Head of caudate nucleus (tissue), 42 donors: ENCODE data around the gene GALNT7.
"Not testable (repeated sequence)": the region's sequence is repeated elsewhere in the genome, so short reads cannot be mapped to it uniquely, and the experiment has no call there.

Experiments used
- DNase-seq, 42 donors: peaks; one replicate each; pipeline versions ENCODE4 v3.0.0 to v3.0.0-alpha.2; 2020 to 2021; ENCODE audit warnings: mixed read lengths in 7 of 42
- intact Hi-C: fragments of 100-400 bp; cut with DNase I; formaldehyde crosslinking; loops from one replicate; pipeline ENCODE4 v1.15.0; 2022

The GALNT7 gene

GRCh38 chr4:173168396-173169177 lies at the start of gene GALNT7:
Gene GALNT7 (plus strand): TSS chr4:173168811. CDS start chr4:173168836, 25 bp downstream.
- peak; percentile 13 to 88 (median 72) for DNase-seq
- intact Hi-C loops: no loop called here

GRCh38 chr4:173118819-173119218 lies 49.8 kb upstream of the GALNT7 start:
- DNase-seq, intact Hi-C loops: not testable (repeated sequence)

GRCh38 chr4:173119818-173120217 lies 48.8 kb upstream of the GALNT7 start:
- DNase-seq: no peak
- intact Hi-C loops: no loop called here

GRCh38 chr4:173121076-173121561 lies 47.5 kb upstream of the GALNT7 start:
- intact Hi-C loops: no loop called here
- DNase-seq: peak in 1 of 42 donors; percentile 7

- intact Hi-C loops: no loop called here
- DNase-seq: no peak
These were observed 44.3 kb upstream of the GALNT7 start for GRCh38 chr4:173124209-173124865.

- no peak for DNase-seq
- intact Hi-C loops: no loop called here
These were observed 43.3 kb upstream of the GALNT7 start for GRCh38 chr4:173125216-173125812.

GRCh38 chr4:173128199-173128890 lies 40.3 kb upstream of the GALNT7 start:
- no peak for DNase-seq
- intact Hi-C loops: no loop called here

GRCh38 chr4:173130687-173131086 lies 37.9 kb upstream of the GALNT7 start:
- DNase-seq: no peak
- intact Hi-C loops: no loop called here

GRCh38 chr4:173134426-173134825 lies 34.2 kb upstream of the GALNT7 start:
- DNase-seq: peak in 9 of 42 donors; percentile 10 to 62 (median 42)
- intact Hi-C loops: no loop called here

GRCh38 chr4:173135241-173135847 lies 33.3 kb upstream of the GALNT7 start:
- intact Hi-C loops: no loop called here
- DNase-seq: no peak

GRCh38 chr4:173138624-173139023 lies 30.0 kb upstream of the GALNT7 start:
- DNase-seq: peak in 1 of 42 donors; percentile 11
- intact Hi-C loops: no loop called here

- intact Hi-C loops: no loop called here
- DNase-seq: peak in 3 of 42 donors; percentile 7 to 26 (median 9)
These were observed 29.1 kb upstream of the GALNT7 start for GRCh38 chr4:173139561-173139960.

GRCh38 chr4:173145131-173145530 lies 23.5 kb upstream of the GALNT7 start:
- intact Hi-C loops: no loop called here
- DNase-seq: no peak

- DNase-seq: no peak
- intact Hi-C loops: no loop called here
These were observed 22.2 kb upstream of the GALNT7 start for GRCh38 chr4:173146456-173146855.

GRCh38 chr4:173151496-173151895 lies 17.1 kb upstream of the GALNT7 start:
- intact Hi-C loops: no loop called here
- no peak for DNase-seq

- no peak for DNase-seq
- intact Hi-C loops: no loop called here
These were observed 16.5 kb upstream of the GALNT7 start for GRCh38 chr4:173152104-173152503.

- DNase-seq: no peak
- intact Hi-C loops: no loop called here
These were observed 15.2 kb upstream of the GALNT7 start for GRCh38 chr4:173153445-173153844.

GRCh38 chr4:173159791-173160190 lies 8.8 kb upstream of the GALNT7 start:
- no peak for DNase-seq
- intact Hi-C loops: no loop called here

- DNase-seq: no peak
- intact Hi-C loops: no loop called here
These were observed 7.7 kb upstream of the GALNT7 start for GRCh38 chr4:173160871-173161270.
